ENCODE results near the gene JMJD4. TPM values are rescaled to one million over a fixed set of nuclear protein-coding genes. Genes with fewer than 3 reads are reported as not detected.

Gene JMJD4
- total and polyA plus RNA-seq, 4 donors: 9.4 to 23.0 (median 15.6) TPM

DNA sequence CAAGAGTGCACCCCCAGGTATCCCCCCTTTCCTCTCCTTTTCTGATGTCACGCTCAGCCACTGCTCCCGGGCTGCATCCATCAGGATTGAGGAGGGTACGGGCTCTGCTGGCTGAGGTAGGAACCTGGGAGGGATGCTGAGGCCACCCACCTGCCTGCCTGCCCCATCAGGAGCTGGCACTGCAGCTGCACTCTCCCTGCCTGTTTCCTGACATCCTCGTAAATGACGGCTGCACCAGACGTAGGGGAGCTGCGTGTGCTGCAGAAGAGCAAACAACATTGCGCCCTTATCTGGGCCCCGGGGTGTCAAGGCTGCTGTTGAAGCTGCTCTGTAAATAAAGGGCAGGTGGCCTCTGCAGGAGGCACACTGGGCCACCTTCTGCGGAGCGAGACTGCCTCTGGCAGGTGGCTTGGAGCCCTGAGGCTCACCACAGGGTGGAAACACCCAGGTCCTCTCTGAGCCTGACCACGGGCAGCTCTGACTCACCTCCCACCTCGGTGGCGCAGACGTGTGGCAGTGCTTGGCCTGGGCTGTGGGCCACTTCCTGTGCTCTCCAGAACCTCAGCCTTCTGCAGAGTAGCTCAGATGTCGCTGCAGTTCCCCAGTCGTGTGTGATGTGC, 31.0 kb upstream of the JMJD4 start:
- Histone ChIP-seq H3K27me3 (ENCODE audit: control insufficient read depth in 3 of 3, insufficient read depth in 3 of 3, low read length in 2 of 3) (no peaks in the 10 kb centered on the region), H3K27ac (ENCODE audit: low read depth in 1 of 2, low read length in 1 of 2) (no peak overlapping the region), H3K9ac (ENCODE audit: insufficient read depth in 1 of 2, low read length in 2 of 2) (no peak overlapping the region), H3K36me3 (ENCODE audit: control insufficient read depth in 4 of 4, insufficient read depth in 4 of 4, low read length in 4 of 4) (peaks cover 0 to 22% (median 17%) of the 10 kb centered on the region in 4 donors), H3K4me3 (no peak overlapping the region), H3K9me3 (ENCODE audit: control insufficient read depth in 4 of 4, insufficient read depth in 3 of 4, low read length in 3 of 4) (no peaks in the 10 kb centered on the region), H3K4me1 (ENCODE audit: control insufficient read depth in 5 of 5, insufficient read depth in 5 of 5, low read length in 5 of 5) (peaks cover 0 to 29% (median 15%) of the 10 kb centered on the region in 5 donors)
- ATAC-seq (ENCODE audit: insufficient read depth, low FRiP score) (no peak), DNase-seq (no peak)
- 44 to 56% methylated on average over 17 of the region's 17 CpGs for WGBS, 2 donors
- TF ChIP-seq, protein P1, sequence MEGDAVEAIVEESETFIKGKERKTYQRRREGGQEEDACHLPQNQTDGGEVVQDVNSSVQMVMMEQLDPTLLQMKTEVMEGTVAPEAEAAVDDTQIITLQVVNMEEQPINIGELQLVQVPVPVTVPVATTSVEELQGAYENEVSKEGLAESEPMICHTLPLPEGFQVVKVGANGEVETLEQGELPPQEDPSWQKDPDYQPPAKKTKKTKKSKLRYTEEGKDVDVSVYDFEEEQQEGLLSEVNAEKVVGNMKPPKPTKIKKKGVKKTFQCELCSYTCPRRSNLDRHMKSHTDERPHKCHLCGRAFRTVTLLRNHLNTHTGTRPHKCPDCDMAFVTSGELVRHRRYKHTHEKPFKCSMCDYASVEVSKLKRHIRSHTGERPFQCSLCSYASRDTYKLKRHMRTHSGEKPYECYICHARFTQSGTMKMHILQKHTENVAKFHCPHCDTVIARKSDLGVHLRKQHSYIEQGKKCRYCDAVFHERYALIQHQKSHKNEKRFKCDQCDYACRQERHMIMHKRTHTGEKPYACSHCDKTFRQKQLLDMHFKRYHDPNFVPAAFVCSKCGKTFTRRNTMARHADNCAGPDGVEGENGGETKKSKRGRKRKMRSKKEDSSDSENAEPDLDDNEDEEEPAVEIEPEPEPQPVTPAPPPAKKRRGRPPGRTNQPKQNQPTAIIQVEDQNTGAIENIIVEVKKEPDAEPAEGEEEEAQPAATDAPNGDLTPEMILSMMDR (IDR thresholded peaks at IDR 0.05; ENCODE audit: control extremely low read depth, extremely low read depth): no peak

DNA sequence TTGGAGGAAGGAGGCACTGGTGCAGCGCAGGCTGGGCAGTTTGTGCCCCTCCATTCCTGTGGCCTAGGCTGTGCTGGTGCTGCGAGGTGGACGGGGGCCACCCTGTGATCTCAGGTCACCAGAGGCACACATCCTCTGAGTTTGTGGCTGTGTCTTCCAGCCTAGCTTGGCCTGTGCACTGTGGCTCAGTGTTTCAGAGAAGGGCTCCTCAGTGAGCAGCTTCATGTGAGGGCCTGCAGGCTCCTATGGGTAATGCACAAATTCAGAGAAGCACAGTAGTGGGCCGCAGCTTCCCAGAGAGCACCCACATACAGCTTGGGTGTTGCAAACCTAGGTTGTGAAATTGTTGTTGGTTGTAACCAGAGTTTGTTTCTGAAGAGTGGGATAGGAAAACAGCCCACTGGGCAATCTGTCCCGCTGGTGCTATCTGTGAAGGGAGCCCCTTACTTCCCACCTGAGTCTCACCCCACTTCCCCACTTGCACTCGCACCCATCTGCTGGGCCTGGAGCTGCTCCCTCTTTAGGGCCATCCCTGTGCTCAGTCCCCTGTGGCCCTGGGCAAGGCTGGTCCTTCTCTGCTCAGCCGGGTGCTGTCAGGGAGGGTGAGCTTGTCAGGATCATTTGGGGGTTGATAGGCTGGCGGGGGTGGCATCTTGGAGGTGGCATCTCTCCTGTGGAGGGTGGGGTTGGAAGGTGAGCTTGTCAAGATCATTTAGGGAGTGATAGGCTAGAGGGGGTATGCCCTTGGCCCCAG, 30.3 kb upstream of the JMJD4 start:
- Histone ChIP-seq H3K27ac (ENCODE audit: low read depth in 1 of 2, low read length in 1 of 2) (no peak overlapping the region), H3K9ac (ENCODE audit: insufficient read depth in 1 of 2, low read length in 2 of 2) (no peak overlapping the region), H3K4me1 (ENCODE audit: control insufficient read depth in 5 of 5, insufficient read depth in 5 of 5, low read length in 5 of 5) (peaks cover 0 to 29% (median 15%) of the 10 kb centered on the region in 5 donors), H3K9me3 (ENCODE audit: control insufficient read depth in 4 of 4, insufficient read depth in 3 of 4, low read length in 3 of 4) (no peaks in the 10 kb centered on the region), H3K36me3 (ENCODE audit: control insufficient read depth in 4 of 4, insufficient read depth in 4 of 4, low read length in 4 of 4) (peaks cover 0 to 22% (median 17%) of the 10 kb centered on the region in 4 donors), H3K27me3 (ENCODE audit: control insufficient read depth in 3 of 3, insufficient read depth in 3 of 3, low read length in 2 of 3) (no peaks in the 10 kb centered on the region), H3K4me3 (no peak overlapping the region)
- 82 to 89% methylated on average over 8 of the region's 8 CpGs for WGBS, 2 donors
- ATAC-seq (ENCODE audit: insufficient read depth, low FRiP score) (no peak), DNase-seq (no peak)
- TF ChIP-seq, protein P1 (IDR thresholded peaks at IDR 0.05; ENCODE audit: control extremely low read depth, extremely low read depth): no peak

- peak overlapping the region in 1 of 2 donors; percentile 71 for H3K27ac ChIP-seq (ENCODE audit: low read depth in 1 of 2, low read length in 1 of 2)
- DNase-seq: no peak
These were observed 28.9 kb upstream of the JMJD4 start for GRCh38 chr1:227764019-227764391.

More at GRCh38 chr1:227764019-227764391, 28.9 kb upstream of the JMJD4 start:
- H3K4me3 ChIP-seq: no peak overlapping the region
- H3K9me3 ChIP-seq (ENCODE audit: control insufficient read depth in 4 of 4, insufficient read depth in 3 of 4, low read length in 3 of 4): no peaks in the 10 kb centered on the region
- WGBS, 2 donors: 70% methylated on average over 7 of the region's 7 CpGs
- H3K4me1 ChIP-seq (ENCODE audit: control insufficient read depth in 5 of 5, insufficient read depth in 5 of 5, low read length in 5 of 5): peaks cover 0 to 29% (median 15%) of the 10 kb centered on the region in 5 donors
- no peak for ATAC-seq (ENCODE audit: insufficient read depth, low FRiP score)
- H3K27me3 ChIP-seq (ENCODE audit: control insufficient read depth in 3 of 3, insufficient read depth in 3 of 3, low read length in 2 of 3): no peaks in the 10 kb centered on the region
- peaks cover 0 to 29% (median 15%) of the 10 kb centered on the region in 4 donors for H3K36me3 ChIP-seq (ENCODE audit: control insufficient read depth in 4 of 4, insufficient read depth in 4 of 4, low read length in 4 of 4)
- no peak overlapping the region for H3K9ac ChIP-seq (ENCODE audit: insufficient read depth in 1 of 2, low read length in 2 of 2)
- TF ChIP-seq, protein P1 (IDR thresholded peaks at IDR 0.05; ENCODE audit: control extremely low read depth, extremely low read depth): no peak

Measured in lung (tissue), 12 donors.